ENCODE measurements around the gene CERS6.
"Not testable (repeated sequence)": the region's sequence is repeated elsewhere in the genome, so short reads cannot be mapped to it uniquely, and the experiment has no call there.

The CERS6 gene

DNA sequence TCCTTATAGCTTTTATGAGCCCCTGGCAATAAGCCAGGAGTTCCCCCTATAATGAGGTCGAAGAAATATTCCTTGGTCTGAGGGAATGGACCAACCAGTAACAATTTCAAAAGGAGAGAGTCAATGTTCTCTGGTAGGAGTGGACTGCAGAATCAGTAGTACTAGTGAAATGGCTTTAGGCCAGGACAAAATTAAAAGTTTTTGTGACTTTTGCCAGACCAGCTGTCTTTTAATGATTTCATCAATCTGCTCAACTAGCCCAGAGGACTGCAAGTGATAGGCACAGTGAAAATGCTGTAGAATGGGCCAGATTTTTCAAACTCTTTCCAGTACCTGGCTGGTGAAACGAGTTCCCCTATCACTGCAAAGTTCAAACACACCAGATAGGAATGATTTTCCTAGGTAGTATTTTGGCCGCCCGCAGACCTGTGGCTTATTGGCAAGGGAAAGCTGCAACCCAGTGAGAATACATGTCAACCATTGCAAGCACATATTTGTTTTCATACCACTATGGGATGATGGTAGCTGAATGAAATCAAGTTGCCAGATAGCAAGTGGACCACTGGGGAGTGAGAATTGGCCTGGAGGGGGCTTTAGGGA, 45.5 kb downstream of the CERS6 start:
- TF ChIP-seq, protein P1, sequence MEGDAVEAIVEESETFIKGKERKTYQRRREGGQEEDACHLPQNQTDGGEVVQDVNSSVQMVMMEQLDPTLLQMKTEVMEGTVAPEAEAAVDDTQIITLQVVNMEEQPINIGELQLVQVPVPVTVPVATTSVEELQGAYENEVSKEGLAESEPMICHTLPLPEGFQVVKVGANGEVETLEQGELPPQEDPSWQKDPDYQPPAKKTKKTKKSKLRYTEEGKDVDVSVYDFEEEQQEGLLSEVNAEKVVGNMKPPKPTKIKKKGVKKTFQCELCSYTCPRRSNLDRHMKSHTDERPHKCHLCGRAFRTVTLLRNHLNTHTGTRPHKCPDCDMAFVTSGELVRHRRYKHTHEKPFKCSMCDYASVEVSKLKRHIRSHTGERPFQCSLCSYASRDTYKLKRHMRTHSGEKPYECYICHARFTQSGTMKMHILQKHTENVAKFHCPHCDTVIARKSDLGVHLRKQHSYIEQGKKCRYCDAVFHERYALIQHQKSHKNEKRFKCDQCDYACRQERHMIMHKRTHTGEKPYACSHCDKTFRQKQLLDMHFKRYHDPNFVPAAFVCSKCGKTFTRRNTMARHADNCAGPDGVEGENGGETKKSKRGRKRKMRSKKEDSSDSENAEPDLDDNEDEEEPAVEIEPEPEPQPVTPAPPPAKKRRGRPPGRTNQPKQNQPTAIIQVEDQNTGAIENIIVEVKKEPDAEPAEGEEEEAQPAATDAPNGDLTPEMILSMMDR (IDR thresholded peaks at IDR 0.05; ENCODE audit: extremely low read depth, insufficient read depth, missing control alignments) = no peak
- DNase-seq (ENCODE audit: low spot score) = no peak
- in situ Hi-C loops (cut with MboI; ENCODE audit: low pct_unique_long_range_greater_than_20kb, low sequenced_read_pairs, unreplicated experiment) = no loop called here

GRCh38 chr2:168502852-168503251, 46.8 kb downstream of the CERS6 start:
- in situ Hi-C loops (cut with MboI; ENCODE audit: low pct_unique_long_range_greater_than_20kb, low sequenced_read_pairs, unreplicated experiment); DNase-seq (ENCODE audit: low spot score): not testable (repeated sequence)

- TF ChIP-seq, protein P1 (IDR thresholded peaks at IDR 0.05; ENCODE audit: extremely low read depth, insufficient read depth, missing control alignments) = no peak
- in situ Hi-C loops (cut with MboI; ENCODE audit: low pct_unique_long_range_greater_than_20kb, low sequenced_read_pairs, unreplicated experiment) = no loop called here
These were observed 47.8 kb downstream of the CERS6 start for GRCh38 chr2:168503901-168504300.

DNA sequence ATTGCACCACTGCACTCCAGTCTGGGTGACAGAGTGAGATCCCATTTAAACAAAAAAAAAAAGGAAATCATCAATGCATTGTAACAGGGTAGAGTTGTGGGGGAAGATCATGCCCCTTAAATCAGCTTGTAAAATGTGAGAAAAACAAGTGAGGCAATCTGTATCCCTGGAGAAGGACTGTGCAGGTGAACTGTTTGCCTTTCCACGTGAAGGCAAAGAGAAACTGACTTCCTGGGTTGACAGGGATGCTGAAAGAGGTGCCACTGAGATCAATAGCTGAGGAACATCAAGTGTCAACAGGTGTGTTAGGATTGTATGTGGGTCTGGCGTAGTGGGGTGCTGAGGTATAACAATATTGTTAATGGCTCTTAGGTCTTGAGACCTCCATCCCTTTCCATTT, 48.3 kb downstream of the CERS6 start:
- in situ Hi-C loops (cut with MboI; ENCODE audit: low pct_unique_long_range_greater_than_20kb, low sequenced_read_pairs, unreplicated experiment) = no loop called here
- TF ChIP-seq, protein P1 (IDR thresholded peaks at IDR 0.05; ENCODE audit: extremely low read depth, insufficient read depth, missing control alignments) = no peak
- no peak for DNase-seq (ENCODE audit: low spot score)

More at GRCh38 chr2:168503901-168504300, 47.8 kb downstream of the CERS6 start:
- DNase-seq (ENCODE audit: low spot score) = no peak

GRCh38 chr2:168510125-168510756, 54.2 kb downstream of the CERS6 start:
- in situ Hi-C loops (cut with MboI; ENCODE audit: low pct_unique_long_range_greater_than_20kb, low sequenced_read_pairs, unreplicated experiment) = no loop called here
- TF ChIP-seq, protein P1 (IDR thresholded peaks at IDR 0.05; ENCODE audit: extremely low read depth, insufficient read depth, missing control alignments) = no peak
- no peak for DNase-seq (ENCODE audit: low spot score)

DNA sequence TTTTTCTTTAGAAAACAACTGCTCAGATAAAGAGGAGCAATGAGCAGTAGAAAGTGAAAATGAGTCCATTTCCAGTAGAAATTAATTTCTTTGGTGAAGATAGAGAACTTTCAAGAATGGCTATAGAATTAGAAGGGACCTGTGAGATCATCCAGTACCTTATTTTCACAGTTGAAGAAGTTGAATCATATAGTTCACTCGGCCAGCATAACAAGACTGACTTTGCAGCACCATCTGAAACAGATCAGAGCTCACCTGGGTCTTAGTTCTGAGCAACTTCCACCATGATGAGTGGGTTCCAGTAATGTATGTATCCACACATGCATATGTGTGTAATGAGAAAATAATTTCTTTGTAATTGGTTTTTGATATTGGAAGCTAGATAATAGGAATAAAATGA, 58.6 kb downstream of the CERS6 start:
- TF ChIP-seq, protein P1 (IDR thresholded peaks at IDR 0.05; ENCODE audit: extremely low read depth, insufficient read depth, missing control alignments) = no peak
- in situ Hi-C loops (cut with MboI; ENCODE audit: low pct_unique_long_range_greater_than_20kb, low sequenced_read_pairs, unreplicated experiment) = no loop called here
- no peak for DNase-seq (ENCODE audit: low spot score)

DNA sequence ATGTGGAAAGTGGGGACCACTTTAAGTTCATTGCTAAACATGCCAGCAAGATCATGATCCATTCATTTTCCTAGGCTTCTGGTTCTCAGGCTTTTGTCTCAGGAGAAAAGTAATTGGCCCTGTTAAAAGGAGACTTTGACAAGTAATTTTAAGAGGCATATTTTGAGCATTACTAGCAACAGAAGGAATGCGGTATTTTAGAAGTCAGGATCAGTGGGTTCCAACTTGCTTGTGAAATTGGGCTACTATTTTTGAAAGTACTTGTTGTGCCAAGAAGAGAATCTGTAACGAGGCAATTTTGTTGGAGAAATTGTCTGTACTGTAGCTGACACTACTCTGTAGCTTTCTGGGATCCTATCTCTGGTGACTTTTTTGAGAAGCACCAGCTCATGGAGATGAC, 59.4 kb downstream of the CERS6 start:
- in situ Hi-C loops (cut with MboI; ENCODE audit: low pct_unique_long_range_greater_than_20kb, low sequenced_read_pairs, unreplicated experiment) = no loop called here
- TF ChIP-seq, protein P1 (IDR thresholded peaks at IDR 0.05; ENCODE audit: extremely low read depth, insufficient read depth, missing control alignments) = no peak
- DNase-seq (ENCODE audit: low spot score) = no peak
